ENCODE results near the gene FBXW9.

DNA sequence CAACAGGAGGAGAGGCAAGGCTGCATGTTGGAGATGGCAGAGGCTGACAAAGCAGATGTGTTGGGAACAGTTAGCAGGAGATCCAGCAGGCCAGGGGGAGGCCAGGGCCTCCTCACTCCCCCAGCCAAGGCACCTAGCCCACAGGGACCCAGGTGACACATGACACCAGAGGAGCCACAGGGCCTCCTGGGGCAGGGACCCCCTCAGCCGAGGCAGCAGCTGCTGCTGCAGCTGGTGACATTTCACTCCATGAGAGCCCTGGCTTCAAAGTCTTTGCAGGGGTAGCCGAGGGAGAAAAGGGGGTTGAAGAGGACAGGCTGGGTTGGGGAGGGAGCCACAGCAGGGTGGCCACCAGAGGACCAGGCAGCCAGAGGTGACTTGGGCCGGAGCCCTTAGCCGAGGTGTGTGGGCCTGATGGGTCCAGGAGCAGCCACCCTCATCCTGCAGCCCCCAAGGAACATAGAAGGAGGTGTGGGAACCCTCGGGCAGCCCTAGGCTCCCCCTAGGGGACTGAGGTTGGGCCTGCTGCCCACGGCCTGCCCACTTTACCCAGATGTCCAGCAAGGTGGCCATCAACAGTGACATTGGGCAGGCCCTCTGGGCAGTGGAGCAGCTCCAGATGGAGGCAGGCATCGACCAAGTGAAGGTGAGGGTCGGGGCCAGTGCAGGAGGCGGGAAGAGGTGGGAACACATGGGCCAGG is 8.8 kb downstream of the FBXW9 start, which contains the start of gene GNG14:
- TF ChIP-seq RAD21 (IDR thresholded peaks at IDR 0.05; ENCODE audit: low read length), result no peak
- TF ChIP-seq, protein P1, sequence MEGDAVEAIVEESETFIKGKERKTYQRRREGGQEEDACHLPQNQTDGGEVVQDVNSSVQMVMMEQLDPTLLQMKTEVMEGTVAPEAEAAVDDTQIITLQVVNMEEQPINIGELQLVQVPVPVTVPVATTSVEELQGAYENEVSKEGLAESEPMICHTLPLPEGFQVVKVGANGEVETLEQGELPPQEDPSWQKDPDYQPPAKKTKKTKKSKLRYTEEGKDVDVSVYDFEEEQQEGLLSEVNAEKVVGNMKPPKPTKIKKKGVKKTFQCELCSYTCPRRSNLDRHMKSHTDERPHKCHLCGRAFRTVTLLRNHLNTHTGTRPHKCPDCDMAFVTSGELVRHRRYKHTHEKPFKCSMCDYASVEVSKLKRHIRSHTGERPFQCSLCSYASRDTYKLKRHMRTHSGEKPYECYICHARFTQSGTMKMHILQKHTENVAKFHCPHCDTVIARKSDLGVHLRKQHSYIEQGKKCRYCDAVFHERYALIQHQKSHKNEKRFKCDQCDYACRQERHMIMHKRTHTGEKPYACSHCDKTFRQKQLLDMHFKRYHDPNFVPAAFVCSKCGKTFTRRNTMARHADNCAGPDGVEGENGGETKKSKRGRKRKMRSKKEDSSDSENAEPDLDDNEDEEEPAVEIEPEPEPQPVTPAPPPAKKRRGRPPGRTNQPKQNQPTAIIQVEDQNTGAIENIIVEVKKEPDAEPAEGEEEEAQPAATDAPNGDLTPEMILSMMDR (conservative IDR thresholded peaks at IDR 0.05; ENCODE audit: low read depth, low read length), result no peak
- TF ChIP-seq, protein P2, sequence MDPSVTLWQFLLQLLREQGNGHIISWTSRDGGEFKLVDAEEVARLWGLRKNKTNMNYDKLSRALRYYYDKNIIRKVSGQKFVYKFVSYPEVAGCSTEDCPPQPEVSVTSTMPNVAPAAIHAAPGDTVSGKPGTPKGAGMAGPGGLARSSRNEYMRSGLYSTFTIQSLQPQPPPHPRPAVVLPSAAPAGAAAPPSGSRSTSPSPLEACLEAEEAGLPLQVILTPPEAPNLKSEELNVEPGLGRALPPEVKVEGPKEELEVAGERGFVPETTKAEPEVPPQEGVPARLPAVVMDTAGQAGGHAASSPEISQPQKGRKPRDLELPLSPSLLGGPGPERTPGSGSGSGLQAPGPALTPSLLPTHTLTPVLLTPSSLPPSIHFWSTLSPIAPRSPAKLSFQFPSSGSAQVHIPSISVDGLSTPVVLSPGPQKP (IDR thresholded peaks at IDR 0.05; ENCODE audit: borderline replicate concordance, low read depth, low read length), result no peak
- TF ChIP-seq POLR2A (IDR thresholded peaks at IDR 0.05; ENCODE audit: low read depth, low read length), result no peak
- TF ChIP-seq, protein P3, sequence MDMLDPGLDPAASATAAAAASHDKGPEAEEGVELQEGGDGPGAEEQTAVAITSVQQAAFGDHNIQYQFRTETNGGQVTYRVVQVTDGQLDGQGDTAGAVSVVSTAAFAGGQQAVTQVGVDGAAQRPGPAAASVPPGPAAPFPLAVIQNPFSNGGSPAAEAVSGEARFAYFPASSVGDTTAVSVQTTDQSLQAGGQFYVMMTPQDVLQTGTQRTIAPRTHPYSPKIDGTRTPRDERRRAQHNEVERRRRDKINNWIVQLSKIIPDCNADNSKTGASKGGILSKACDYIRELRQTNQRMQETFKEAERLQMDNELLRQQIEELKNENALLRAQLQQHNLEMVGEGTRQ (IDR thresholded peaks at IDR 0.05; ENCODE audit: low read depth, low read length), result no peak

Measured in IMR-90 (cell line).